OCI-LY1 (cell line): ENCODE results near the gene LY9.

ENCODE experiments used
- CTCF ChIP-seq: fragments of 200-600 bp; sonication (generic), shearing (Covaris generic); IDR thresholded peaks from 2 replicates; pipeline ENCODE4 v1.5.1; 2017; ENCODE audit warnings: mild to moderate bottlenecking, antibody characterized with exemption, low read length, moderate library complexity, mixed read lengths
- EZH2 ChIP-seq: fragments of 200-600 bp; sonication (generic), shearing (Covaris generic); IDR thresholded peaks from 2 replicates; pipeline ENCODE4 v1.8.0; 2017; ENCODE audit warnings: borderline replicate concordance, mixed run types, mild to moderate bottlenecking, antibody characterized with exemption, low read length, moderate library complexity, mixed read lengths

DNA sequence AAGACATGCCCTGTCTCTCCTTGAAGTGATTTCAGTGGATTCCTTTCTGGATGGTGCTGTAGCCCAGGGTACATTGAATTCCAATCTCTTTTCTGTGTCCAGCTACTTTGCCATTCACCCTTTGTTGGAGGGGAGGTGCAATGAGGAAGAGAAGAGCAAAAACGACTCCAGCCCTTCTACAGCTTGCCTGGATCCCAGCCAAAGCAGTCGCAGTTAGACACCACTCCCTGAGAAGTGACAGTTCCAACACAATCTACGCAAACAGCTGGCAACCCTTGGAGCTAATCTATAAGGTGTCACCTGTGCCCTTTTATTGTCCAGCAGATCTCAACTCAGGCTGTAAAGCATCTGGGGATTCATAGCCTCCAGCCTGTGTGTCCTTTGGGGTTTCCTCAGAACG, 62.1 kb downstream of the LY9 start:
- TF ChIP-seq CTCF (no peak), EZH2 (no peak)
